Transverse colon (tissue), 4 donors: Measurements from ENCODE around the gene SPEF2. TPM values are rescaled to one million over a fixed set of nuclear protein-coding genes. Genes with fewer than 3 reads are reported as not detected.

Source experiments
- DNase-seq: peaks from one replicate; pipeline ENCODE4 v3.0.0-alpha.2; 2019
- H3K27ac ChIP-seq, 4 donors: fragments of 200-600 bp; sonication (generic); 2 replicates each; pipeline ENCODE4 v1.5.1; 2016 to 2018; ENCODE audit warnings: inconsistent platforms in 4 of 4
- H3K27me3 ChIP-seq: fragments of 200-600 bp; sonication (generic); 2 replicates; pipeline ENCODE4 v1.5.1; 2017; ENCODE audit warnings: inconsistent platforms
- H3K36me3 ChIP-seq, 4 donors: fragments of 200-600 bp; sonication (generic); 2 replicates each; pipeline ENCODE4 v1.5.1; 2017 to 2019; ENCODE audit warnings: inconsistent platforms in 4 of 4
- H3K4me1 ChIP-seq, 4 donors: fragments of 200-600 bp; sonication (generic); 2 replicates each; pipeline ENCODE4 v1.5.1; 2017 to 2020; ENCODE audit warnings: inconsistent platforms in 4 of 4
- H3K4me3 ChIP-seq, 4 donors: fragments of 200-600 bp; sonication (generic); 1 replicate in 1 of 4; 2 replicates in 3 of 4; pipeline versions ENCODE4 v1.5.1 to v1.6.1; 2017 to 2019; ENCODE audit warnings: inconsistent platforms in 4 of 4
- H3K9me3 ChIP-seq, 2 donors: fragments of 200-600 bp; sonication (generic); 2 replicates each; pipeline ENCODE4 v1.5.1; 2017 to 2019; ENCODE audit warnings: inconsistent platforms in 2 of 2
- EP300 ChIP-seq: sonication (generic); formaldehyde crosslinking; IDR thresholded peaks from one replicate; pipeline ENCODE4 v1.6.1; 2017; ENCODE audit warnings: antibody characterized with exemption, low read depth
- POLR2A ChIP-seq: fragments of 450-650 bp; IDR thresholded peaks from one replicate; pipeline ENCODE4 v1.6.1; 2016; ENCODE audit warnings: antibody characterized with exemption, mild to moderate bottlenecking, moderate library complexity
- POLR2AphosphoS5 ChIP-seq, 3 donors: sonication (generic); formaldehyde crosslinking; IDR thresholded peaks; one replicate each; pipeline ENCODE4 v1.6.1; 2016; ENCODE audit warnings: antibody characterized with exemption in 3 of 3
- WGBS, 2 donors: methylation state at CpG; one replicate each; pipeline ENCODE4 v1.1.5; 2018; ENCODE audit warnings: low coverage in 1 of 2; 5-methylcytosine and 5-hydroxymethylcytosine counted together
- in situ Hi-C, 4 donors: fragments of 200-750 bp; cut with MboI; loops; one replicate each; pipeline versions ENCODE4 v1.15.0 to v1.15.1; 2017; ENCODE audit warnings: low sequenced_read_pairs in 3 of 4, low pct_ligation_motif_present in 1 of 4, low pct_unique_long_range_greater_than_20kb in 1 of 4
- intact Hi-C: fragments of 100-400 bp; cut with DNase I; formaldehyde crosslinking; loops from one replicate; pipeline ENCODE4 v1.15.1; 2023; ENCODE audit warnings: low total_unique reads
- total RNA-seq, 4 donors: library from RNA; depleted of rRNA; stranded (reverse); fragments of >200 nt; gene quantifications; one replicate each; pipeline ENCODE4 v1.1.0, GENCODE V29; 2016
- TF ChIP-seq, protein P1 (sequence below), 5 experiments: fragments of 200-600 bp in 3 of 5; fragments of 450-650 bp in 2 of 5; sonication (generic) in 3 of 5; IDR thresholded peaks; 1 replicate in 2 of 5; 2 replicates in 3 of 5; pipeline ENCODE4 v1.5.1; 2016 to 2017; ENCODE audit warnings: antibody characterized with exemption in 5 of 5, inconsistent platforms in 3 of 5, mild to moderate bottlenecking in 2 of 5, moderate library complexity in 1 of 5

The SPEF2 gene
- total RNA-seq, 4 donors from 2014 or later, result 2.4 to 9.4 (median 5.1) TPM; not detected in 1

DNA sequence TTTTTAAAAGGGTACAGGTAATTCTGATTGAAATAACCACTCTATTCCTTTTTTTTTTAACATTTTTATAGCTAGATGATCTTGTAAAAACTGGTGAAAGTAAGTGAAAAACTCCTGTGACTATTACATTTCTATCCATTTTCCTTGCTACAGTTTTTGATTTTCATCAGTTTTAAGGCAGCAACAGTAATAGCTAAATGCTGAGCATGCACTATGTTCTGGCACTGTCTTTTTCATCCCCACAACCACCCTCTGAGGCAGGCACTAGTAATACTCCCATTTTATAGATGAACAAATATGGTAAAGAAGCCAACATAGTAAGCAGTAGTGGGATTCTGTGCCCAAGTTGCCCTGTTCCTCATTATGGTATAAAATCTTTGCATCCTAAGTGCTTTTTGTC is 126.0 kb downstream of the SPEF2 start:
- Histone ChIP-seq H3K36me3 (no peaks in the 10 kb centered on the region), H3K4me1 (no peaks in the 10 kb centered on the region), H3K4me3 (no peak overlapping the region), H3K27ac (no peak overlapping the region), H3K27me3 (no peaks in the 10 kb centered on the region), H3K9me3 (no peaks in the 10 kb centered on the region)
- intact Hi-C loops (no loop called here), in situ Hi-C loops (no loop called here)
- DNase-seq, result no peak
- TF ChIP-seq, protein P1, sequence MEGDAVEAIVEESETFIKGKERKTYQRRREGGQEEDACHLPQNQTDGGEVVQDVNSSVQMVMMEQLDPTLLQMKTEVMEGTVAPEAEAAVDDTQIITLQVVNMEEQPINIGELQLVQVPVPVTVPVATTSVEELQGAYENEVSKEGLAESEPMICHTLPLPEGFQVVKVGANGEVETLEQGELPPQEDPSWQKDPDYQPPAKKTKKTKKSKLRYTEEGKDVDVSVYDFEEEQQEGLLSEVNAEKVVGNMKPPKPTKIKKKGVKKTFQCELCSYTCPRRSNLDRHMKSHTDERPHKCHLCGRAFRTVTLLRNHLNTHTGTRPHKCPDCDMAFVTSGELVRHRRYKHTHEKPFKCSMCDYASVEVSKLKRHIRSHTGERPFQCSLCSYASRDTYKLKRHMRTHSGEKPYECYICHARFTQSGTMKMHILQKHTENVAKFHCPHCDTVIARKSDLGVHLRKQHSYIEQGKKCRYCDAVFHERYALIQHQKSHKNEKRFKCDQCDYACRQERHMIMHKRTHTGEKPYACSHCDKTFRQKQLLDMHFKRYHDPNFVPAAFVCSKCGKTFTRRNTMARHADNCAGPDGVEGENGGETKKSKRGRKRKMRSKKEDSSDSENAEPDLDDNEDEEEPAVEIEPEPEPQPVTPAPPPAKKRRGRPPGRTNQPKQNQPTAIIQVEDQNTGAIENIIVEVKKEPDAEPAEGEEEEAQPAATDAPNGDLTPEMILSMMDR (IDR thresholded peaks at IDR 0.05), result no peak
- no peak for TF ChIP-seq EP300
- no peak for TF ChIP-seq POLR2AphosphoS5 (IDR thresholded peaks at IDR 0.05)
- TF ChIP-seq POLR2A, result no peak

DNA sequence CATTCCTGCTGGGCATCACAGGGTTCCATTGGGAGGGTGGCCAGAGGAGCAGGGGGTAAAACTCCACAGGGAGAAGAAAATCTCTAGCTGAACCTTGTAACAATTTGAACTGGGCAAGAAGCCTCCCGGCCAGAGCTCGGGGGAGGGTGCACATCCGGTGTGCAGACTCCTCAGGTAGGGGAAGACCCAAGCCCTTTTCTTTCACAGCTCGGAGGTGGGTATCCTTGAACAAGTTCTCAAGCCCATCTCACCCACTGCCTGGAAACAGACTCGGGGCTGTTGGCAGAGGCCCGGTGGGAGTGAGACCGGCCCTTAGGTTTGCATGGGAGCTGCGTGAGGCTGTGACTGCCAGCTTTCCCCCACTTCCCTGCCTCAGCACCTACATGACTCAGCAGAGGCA is 127.5 kb downstream of the SPEF2 start:
- Histone ChIP-seq H3K27ac (no peak overlapping the region), H3K27me3 (no peaks in the 10 kb centered on the region), H3K9me3 (no peaks in the 10 kb centered on the region), H3K4me3 (no peak overlapping the region), H3K36me3 (no peaks in the 10 kb centered on the region), H3K4me1 (no peaks in the 10 kb centered on the region)
- WGBS, 2 donors, result 97% methylated on average over 8 of the region's 8 CpGs; no CpG with 5 or more reads in 1 of the 2 donors
- no peak for DNase-seq
- intact Hi-C loops, result no loop called here
- in situ Hi-C loops, result no loop called here
- no peak for TF ChIP-seq EP300
- TF ChIP-seq, protein P1 (IDR thresholded peaks at IDR 0.05), result no peak
- no peak for TF ChIP-seq POLR2A
- TF ChIP-seq POLR2AphosphoS5 (IDR thresholded peaks at IDR 0.05), result no peak

DNA sequence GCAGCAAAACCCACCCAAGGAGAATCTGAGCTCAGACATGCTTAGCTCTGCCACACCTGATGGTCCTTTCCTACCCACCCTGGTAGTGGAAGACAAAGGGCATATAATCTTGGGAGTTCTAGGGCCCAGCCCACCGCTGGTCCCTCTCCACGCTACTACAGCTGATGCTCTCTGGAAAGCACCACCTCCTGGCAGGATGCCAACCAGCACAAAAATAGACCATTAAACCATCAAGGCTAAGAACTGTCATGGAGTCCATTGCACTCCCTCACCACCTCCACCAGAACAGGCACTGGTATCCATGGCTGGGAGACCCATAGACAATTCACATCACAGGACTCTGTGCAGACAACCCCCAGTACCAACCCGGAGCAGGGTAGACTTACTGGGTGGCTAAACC is 128.0 kb downstream of the SPEF2 start:
- H3K4me1 ChIP-seq, result no peaks in the 10 kb centered on the region
- TF ChIP-seq POLR2A (no peak), EP300 (no peak), POLR2AphosphoS5 (IDR thresholded peaks at IDR 0.05) (no peak)
- TF ChIP-seq, protein P1 (IDR thresholded peaks at IDR 0.05), result no peak
- 83% methylated on average over 3 of the region's 3 CpGs; no CpG with 5 or more reads in 1 of the 2 donors for WGBS, 2 donors
- in situ Hi-C loops (no loop called here), intact Hi-C loops (no loop called here)
- no peak overlapping the region for H3K27ac ChIP-seq
- H3K27me3 ChIP-seq, result no peaks in the 10 kb centered on the region
- H3K36me3 ChIP-seq, result no peaks in the 10 kb centered on the region
- no peak for DNase-seq
- no peak overlapping the region for H3K4me3 ChIP-seq
- H3K9me3 ChIP-seq, result no peaks in the 10 kb centered on the region

DNA sequence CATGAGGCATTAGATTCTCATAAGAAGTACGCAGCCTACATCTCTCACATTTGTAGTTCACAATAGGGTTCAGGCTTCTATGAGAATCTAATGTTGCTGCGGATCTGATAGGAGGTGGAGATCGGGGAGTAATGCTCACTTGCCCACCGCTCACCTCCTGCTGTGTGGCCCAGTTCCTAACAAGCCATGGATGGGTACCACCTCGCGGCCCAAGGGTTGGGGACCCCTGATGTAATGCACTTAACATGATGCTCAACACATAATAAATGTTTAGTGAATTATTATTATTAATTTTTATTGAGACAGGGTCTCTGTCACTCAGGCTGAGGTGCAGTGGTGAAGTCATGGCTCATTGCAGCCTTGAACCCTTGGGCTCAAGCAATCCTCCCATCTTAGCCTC is 134.3 kb downstream of the SPEF2 start:
- no peaks in the 10 kb centered on the region for H3K36me3 ChIP-seq
- in situ Hi-C loops, result no loop called here
- no peaks in the 10 kb centered on the region for H3K9me3 ChIP-seq
- H3K27me3 ChIP-seq, result no peaks in the 10 kb centered on the region
- TF ChIP-seq, protein P1 (IDR thresholded peaks at IDR 0.05), result no peak
- no peak for TF ChIP-seq POLR2AphosphoS5 (IDR thresholded peaks at IDR 0.05)
- TF ChIP-seq POLR2A, result no peak
- TF ChIP-seq EP300, result no peak
- H3K4me1 ChIP-seq, result no peaks in the 10 kb centered on the region
- no peak for DNase-seq
- no peak overlapping the region for H3K27ac ChIP-seq
- intact Hi-C loops, result no loop called here
- 93% methylated on average over 6 of the region's 6 CpGs; no CpG with 5 or more reads in 1 of the 2 donors for WGBS, 2 donors
- no peak overlapping the region for H3K4me3 ChIP-seq
